Gastrocnemius medialis (tissue), 4 donors: ENCODE results near the gene CERKL. TPM values are rescaled to one million over a fixed set of nuclear protein-coding genes. Genes with fewer than 3 reads are reported as not detected.

ENCODE experiments used
- ATAC-seq, 2 donors: fragments of 150-250 bp; one replicate each; pipeline ENCODE4 v1.9.1; 2016
- DNase-seq, 2 donors: peaks; one replicate each; pipeline ENCODE4 v3.0.0-alpha.2; 2019
- H3K27ac ChIP-seq, 4 donors: fragments of 200-600 bp; sonication (generic); 1 replicate in 1 of 4; 2 replicates in 3 of 4; pipeline ENCODE4 v1.5.1; 2016 to 2018; ENCODE audit warnings: mild to moderate bottlenecking in 2 of 4, moderate library complexity in 1 of 4
- H3K27me3 ChIP-seq, 3 donors: fragments of 200-600 bp; sonication (generic) in 2 of 3; 1 replicate in 1 of 3; 2 replicates in 2 of 3; pipeline versions ENCODE4 v1.5.1 to v1.6.0; 2016 to 2019; ENCODE audit warnings: mild to moderate bottlenecking in 1 of 3, moderate library complexity in 1 of 3
- H3K36me3 ChIP-seq, 2 donors: fragments of 200-600 bp; sonication (generic) in 1 of 2; one replicate each; pipeline ENCODE4 v1.5.1; 2017 to 2018
- H3K4me1 ChIP-seq, 2 donors: fragments of 200-600 bp; sonication (generic) in 1 of 2; one replicate each; pipeline ENCODE4 v1.5.1; 2016 to 2017; ENCODE audit warnings: mild to moderate bottlenecking in 2 of 2
- H3K4me3 ChIP-seq, 4 donors: fragments of 200-600 bp; sonication (generic) in 3 of 4; 1 replicate in 1 of 4; 2 replicates in 3 of 4; pipeline ENCODE4 v1.5.1; 2016 to 2019; ENCODE audit warnings: mild to moderate bottlenecking in 2 of 4
- H3K9me3 ChIP-seq, 3 donors: fragments of 200-600 bp; sonication (generic) in 2 of 3; 1 replicate in 1 of 3; 2 replicates in 2 of 3; pipeline ENCODE4 v1.5.1; 2016 to 2019
- CTCF ChIP-seq, 5 experiments: fragments of 450-650 bp in 3 of 5; fragments of 200-600 bp in 2 of 5; sonication (generic) in 2 of 5; IDR thresholded peaks in 4 of 5; conservative IDR thresholded peaks in 1 of 5; 1 replicate in 4 of 5; 2 replicates in 1 of 5; pipeline ENCODE4 v1.5.1; 2016 to 2019; ENCODE audit warnings: antibody characterized with exemption in 5 of 5, mild to moderate bottlenecking in 3 of 5, moderate library complexity in 3 of 5
- POLR2A ChIP-seq, 2 donors: fragments of 450-650 bp; IDR thresholded peaks; one replicate each; pipeline ENCODE4 v1.6.1; 2017; ENCODE audit warnings: antibody characterized with exemption in 2 of 2, mild to moderate bottlenecking in 2 of 2, moderate library complexity in 2 of 2
- in situ Hi-C, 4 donors: fragments of 200-750 bp; cut with MboI; loops; one replicate each; pipeline versions ENCODE4 v1.15.0 to v1.8.0; 2017; ENCODE audit warnings: low sequenced_read_pairs in 4 of 4
- intact Hi-C: fragments of 100-400 bp; cut with DNase I; formaldehyde crosslinking; loops from one replicate; pipeline ENCODE4 v1.15.1; 2023; ENCODE audit warnings: low total_unique reads
- total RNA-seq, 4 donors: library from RNA; depleted of rRNA; stranded (reverse); fragments of >200 nt; gene quantifications; one replicate each; pipeline versions ENCODE4 v1.1.0 to v1.2.3, GENCODE V29; 2016

The CERKL gene
- total RNA-seq, 4 donors from 2014 or later = 0.07 TPM; not detected in 3

GRCh38 chr2:181626671-181627070, 30.2 kb downstream of the CERKL start:
- Histone ChIP-seq H3K36me3 (no peaks in the 10 kb centered on the region), H3K4me3 (no peak overlapping the region), H3K27ac (no peak overlapping the region), H3K27me3 (no peaks in the 10 kb centered on the region), H3K4me1 (no peaks in the 10 kb centered on the region), H3K9me3 (no peaks in the 10 kb centered on the region)
- in situ Hi-C loops = no loop called here
- intact Hi-C loops = no loop called here
- TF ChIP-seq POLR2A (IDR thresholded peaks at IDR 0.05) = no peak
- TF ChIP-seq CTCF (IDR thresholded peaks at IDR 0.05 in 4 of 5, conservative IDR thresholded peaks at IDR 0.05 in 1 of 5) = no peak
- no peak for DNase-seq
- no peak for ATAC-seq

- Histone ChIP-seq H3K4me3 (no peak overlapping the region), H3K27me3 (no peaks in the 10 kb centered on the region), H3K36me3 (no peaks in the 10 kb centered on the region), H3K9me3 (no peaks in the 10 kb centered on the region), H3K27ac (no peak overlapping the region), H3K4me1 (no peaks in the 10 kb centered on the region)
- DNase-seq (no peak), ATAC-seq (no peak)
- intact Hi-C loops (no loop called here), in situ Hi-C loops (no loop called here)
- no peak for TF ChIP-seq CTCF (IDR thresholded peaks at IDR 0.05 in 4 of 5, conservative IDR thresholded peaks at IDR 0.05 in 1 of 5)
- TF ChIP-seq POLR2A (IDR thresholded peaks at IDR 0.05) = no peak
Observed at GRCh38 chr2:181623159-181623558, 33.7 kb downstream of the CERKL start.

- no peaks in the 10 kb centered on the region for H3K27me3 ChIP-seq
- H3K4me1 ChIP-seq = no peaks in the 10 kb centered on the region
- no peaks in the 10 kb centered on the region for H3K36me3 ChIP-seq
- TF ChIP-seq CTCF (IDR thresholded peaks at IDR 0.05 in 4 of 5, conservative IDR thresholded peaks at IDR 0.05 in 1 of 5) = no peak
- TF ChIP-seq POLR2A (IDR thresholded peaks at IDR 0.05) = no peak
- no peak overlapping the region for H3K27ac ChIP-seq
- ATAC-seq (no peak), DNase-seq (no peak)
- in situ Hi-C loops (no loop called here), intact Hi-C loops (no loop called here)
- H3K4me3 ChIP-seq = no peak overlapping the region
- no peaks in the 10 kb centered on the region for H3K9me3 ChIP-seq
Observed at GRCh38 chr2:181621779-181622490, 35.0 kb downstream of the CERKL start.

- no peaks in the 10 kb centered on the region for H3K4me1 ChIP-seq
- no peaks in the 10 kb centered on the region for H3K9me3 ChIP-seq
- H3K36me3 ChIP-seq = no peaks in the 10 kb centered on the region
- intact Hi-C loops = no loop called here
- in situ Hi-C loops = no loop called here
- no peak overlapping the region for H3K4me3 ChIP-seq
- TF ChIP-seq POLR2A (IDR thresholded peaks at IDR 0.05) (no peak), CTCF (IDR thresholded peaks at IDR 0.05 in 4 of 5, conservative IDR thresholded peaks at IDR 0.05 in 1 of 5) (no peak)
- no peak for ATAC-seq
- DNase-seq = no peak
- H3K27me3 ChIP-seq = no peaks in the 10 kb centered on the region
- H3K27ac ChIP-seq = no peak overlapping the region
Observed at GRCh38 chr2:181619516-181619915, 37.4 kb downstream of the CERKL start.

GRCh38 chr2:181616715-181617114, 40.2 kb downstream of the CERKL start:
- Histone ChIP-seq H3K4me1 (no peaks in the 10 kb centered on the region), H3K36me3 (no peaks in the 10 kb centered on the region), H3K27me3 (no peaks in the 10 kb centered on the region), H3K9me3 (no peaks in the 10 kb centered on the region), H3K4me3 (no peak overlapping the region), H3K27ac (no peak overlapping the region)
- no peak for ATAC-seq
- in situ Hi-C loops (no loop called here), intact Hi-C loops (no loop called here)
- DNase-seq = no peak
- TF ChIP-seq POLR2A (IDR thresholded peaks at IDR 0.05) (no peak), CTCF (IDR thresholded peaks at IDR 0.05 in 4 of 5, conservative IDR thresholded peaks at IDR 0.05 in 1 of 5) (no peak)
